Activated CD8-positive, alpha-beta memory T cell treated with anti-CD3 and anti-CD28 coated beads, Interleukin-2, amount 10 ng/mL, durations not matched to agents 7 days and 5 days (primary cell): ENCODE results near the gene NTN3. TPM values are rescaled to one million over a fixed set of nuclear protein-coding genes. Genes with fewer than 3 reads are reported as not detected.

Experiments
- ATAC-seq: fragments of 150-1000 bp; cut with Tn5 transposase; one replicate; pipeline ENCODE4 v1.10.0; 2021; ENCODE audit warnings: moderate library complexity
- CTCF ChIA-PET: fragments of 350-600 bp; sonication (Branson Sonifier 250); formaldehyde crosslinking; loops from one replicate; lab custom pipeline; 2021; ENCODE audit warnings: antibody characterized with exemption; lab: Charles Lee
- DNase-seq: peaks from one replicate; pipeline ENCODE4 v3.0.0-alpha.2; 2020
- H3K27ac Mint-ChIP-seq: one replicate; pipeline ENCODE4 v1.8.0; 2021; ENCODE audit warnings: mild to moderate bottlenecking, mixed read lengths
- H3K27me3 Mint-ChIP-seq: one replicate; pipeline ENCODE4 v1.8.0; 2021; ENCODE audit warnings: mixed read lengths
- H3K36me3 Mint-ChIP-seq: one replicate; pipeline ENCODE4 v1.8.0; 2021; ENCODE audit warnings: mild to moderate bottlenecking, mixed read lengths
- H3K4me1 Mint-ChIP-seq: one replicate; pipeline ENCODE4 v1.8.0; 2021; ENCODE audit warnings: mixed read lengths
- H3K4me3 Mint-ChIP-seq: one replicate; pipeline ENCODE4 v1.8.0; 2021; ENCODE audit warnings: mild to moderate bottlenecking, moderate library complexity, mixed read lengths
- H3K9me3 Mint-ChIP-seq: one replicate; pipeline ENCODE4 v1.8.0; 2022; ENCODE audit warnings: low read depth, mixed read lengths
- total RNA-seq, 2 experiments: library from RNA; stranded (reverse); gene quantifications; one replicate each; pipeline ENCODE4 v1.2.3, GENCODE V29; 2021

Gene NTN3
- total RNA-seq, 2 experiments from 2014 or later, result not detected

GRCh38 chr16:2450535-2450934 lies 20.6 kb upstream of the NTN3 start:
- Mint-ChIP-seq H3K9me3 (no peaks in the 10 kb centered on the region), H3K4me3 (no peak overlapping the region), H3K4me1 (no peaks in the 10 kb centered on the region), H3K27ac (no peak overlapping the region), H3K36me3 (peaks cover 59% of the 10 kb centered on the region), H3K27me3 (no peaks in the 10 kb centered on the region)
- CTCF ChIA-PET, result interaction anchor here (1.1 kb wide), 1 partner anchor 51 kb away, joined by 4 read pairs; no protein-coding TSS in a partner anchor
- ATAC-seq, result no peak
- no peak for DNase-seq

- DNase-seq (no peak), ATAC-seq (no peak)
- no peaks in the 10 kb centered on the region for H3K4me1 Mint-ChIP-seq
- no peak overlapping the region for H3K27ac Mint-ChIP-seq
- CTCF ChIA-PET, result interaction anchor here (1.1 kb wide), 1 partner anchor 50 kb away, joined by 4 read pairs; no protein-coding TSS in a partner anchor
- H3K9me3 Mint-ChIP-seq, result no peaks in the 10 kb centered on the region
- no peaks in the 10 kb centered on the region for H3K27me3 Mint-ChIP-seq
- H3K4me3 Mint-ChIP-seq, result no peak overlapping the region
- H3K36me3 Mint-ChIP-seq, result peaks cover 61% of the 10 kb centered on the region
These were observed 20.1 kb upstream of the NTN3 start for GRCh38 chr16:2450975-2451381.

- no peak for DNase-seq
- CTCF ChIA-PET, result interaction anchor here (0.7 kb wide), 1 partner anchor 67 kb away, joined by 3 read pairs; no protein-coding TSS in a partner anchor
- H3K4me1 Mint-ChIP-seq, result no peaks in the 10 kb centered on the region
- no peak overlapping the region for H3K4me3 Mint-ChIP-seq
- no peaks in the 10 kb centered on the region for H3K9me3 Mint-ChIP-seq
- H3K27ac Mint-ChIP-seq, result no peak overlapping the region
- H3K36me3 Mint-ChIP-seq, result peaks cover 61% of the 10 kb centered on the region
- ATAC-seq, result no peak
- no peaks in the 10 kb centered on the region for H3K27me3 Mint-ChIP-seq
These were observed 19.2 kb upstream of the NTN3 start for GRCh38 chr16:2451851-2452320.

GRCh38 chr16:2452650-2453049 lies 18.4 kb upstream of the NTN3 start:
- Mint-ChIP-seq H3K9me3 (no peaks in the 10 kb centered on the region), H3K36me3 (peaks cover 60% of the 10 kb centered on the region), H3K4me3 (no peak overlapping the region), H3K27ac (no peak overlapping the region), H3K4me1 (no peaks in the 10 kb centered on the region), H3K27me3 (no peaks in the 10 kb centered on the region)
- DNase-seq (no peak), ATAC-seq (no peak)
- CTCF ChIA-PET, result interaction anchor here (0.7 kb wide), 1 partner anchor 68 kb away, joined by 3 read pairs; no protein-coding TSS in a partner anchor

DNA sequence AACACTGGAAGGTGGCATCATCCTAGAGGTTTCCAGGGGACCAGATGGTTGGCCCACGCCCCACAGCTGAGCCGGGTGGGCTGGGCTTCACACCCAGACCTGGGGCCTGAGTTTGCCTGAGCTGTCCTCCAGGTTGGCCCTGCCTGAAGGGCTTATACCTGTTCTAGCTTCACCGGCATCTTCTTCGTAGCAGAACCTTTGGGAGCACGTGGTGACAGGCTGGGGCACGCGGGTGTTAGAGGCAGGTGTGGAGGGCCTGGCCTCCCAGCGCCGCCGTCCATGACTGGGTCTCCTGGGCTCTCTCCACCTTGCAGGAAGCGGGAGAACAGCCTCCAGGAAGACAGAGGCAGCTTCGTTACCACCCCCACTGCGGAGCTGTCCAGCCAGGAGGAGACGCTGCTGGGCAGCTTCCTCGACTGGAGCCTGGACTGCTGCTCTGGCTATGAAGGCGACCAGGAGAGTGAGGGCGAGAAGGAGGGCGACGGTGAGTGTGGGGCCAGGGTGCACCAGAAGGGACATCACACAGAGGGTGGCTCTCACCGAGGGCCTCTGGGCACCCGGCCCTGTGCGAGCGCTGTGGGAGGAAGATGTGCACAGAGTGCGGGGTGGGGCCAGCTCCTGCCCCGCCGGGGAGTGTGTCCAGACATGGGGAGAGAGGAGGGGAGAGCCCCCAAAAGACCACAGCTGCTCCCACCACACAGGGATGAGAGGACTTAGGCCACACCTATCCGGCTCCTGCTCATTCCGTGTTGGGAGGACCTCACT lies 15.8 kb upstream of the NTN3 start:
- H3K36me3 Mint-ChIP-seq, result peaks cover 45% of the 10 kb centered on the region
- ATAC-seq, result no peak
- H3K27me3 Mint-ChIP-seq, result no peaks in the 10 kb centered on the region
- peaks cover 15% of the 10 kb centered on the region for H3K4me1 Mint-ChIP-seq
- CTCF ChIA-PET, result interaction anchor here (0.7 kb wide), 1 partner anchor 46 kb away, joined by 3 read pairs; no protein-coding TSS in a partner anchor
- no peak overlapping the region for H3K4me3 Mint-ChIP-seq
- H3K27ac Mint-ChIP-seq, result no peak overlapping the region
- DNase-seq, result no peak
- H3K9me3 Mint-ChIP-seq, result no peaks in the 10 kb centered on the region

GRCh38 chr16:2456551-2457153 lies 14.4 kb upstream of the NTN3 start:
- H3K9me3 Mint-ChIP-seq, result no peaks in the 10 kb centered on the region
- H3K36me3 Mint-ChIP-seq, result peaks cover 39% of the 10 kb centered on the region
- DNase-seq, result no peak
- no peak overlapping the region for H3K27ac Mint-ChIP-seq
- no peak for ATAC-seq
- no peak overlapping the region for H3K4me3 Mint-ChIP-seq
- CTCF ChIA-PET, result no interaction called here
- H3K4me1 Mint-ChIP-seq, result peaks cover 21% of the 10 kb centered on the region
- H3K27me3 Mint-ChIP-seq, result no peaks in the 10 kb centered on the region

- Mint-ChIP-seq H3K36me3 (peaks cover 33% of the 10 kb centered on the region), H3K4me3 (no peak overlapping the region), H3K4me1 (peaks cover 21% of the 10 kb centered on the region), H3K27ac (no peak overlapping the region), H3K9me3 (no peaks in the 10 kb centered on the region), H3K27me3 (no peaks in the 10 kb centered on the region)
- no peak for ATAC-seq
- CTCF ChIA-PET, result no interaction called here
- DNase-seq, result no peak
These were observed 13.8 kb upstream of the NTN3 start for GRCh38 chr16:2457267-2457666.

GRCh38 chr16:2457946-2458345 lies 13.2 kb upstream of the NTN3 start:
- H3K27ac Mint-ChIP-seq, result no peak overlapping the region
- no peak for ATAC-seq
- H3K9me3 Mint-ChIP-seq, result no peaks in the 10 kb centered on the region
- peaks cover 26% of the 10 kb centered on the region for H3K36me3 Mint-ChIP-seq
- no peak for DNase-seq
- CTCF ChIA-PET, result interaction anchor here (0.9 to 1.1 kb wide), 2 partner anchors 11 to 118 kb away, joined by 3 read pairs; partner anchors contain the start of gene ABCA3
- no peaks in the 10 kb centered on the region for H3K27me3 Mint-ChIP-seq
- H3K4me1 Mint-ChIP-seq, result peaks cover 21% of the 10 kb centered on the region
- no peak overlapping the region for H3K4me3 Mint-ChIP-seq

DNA sequence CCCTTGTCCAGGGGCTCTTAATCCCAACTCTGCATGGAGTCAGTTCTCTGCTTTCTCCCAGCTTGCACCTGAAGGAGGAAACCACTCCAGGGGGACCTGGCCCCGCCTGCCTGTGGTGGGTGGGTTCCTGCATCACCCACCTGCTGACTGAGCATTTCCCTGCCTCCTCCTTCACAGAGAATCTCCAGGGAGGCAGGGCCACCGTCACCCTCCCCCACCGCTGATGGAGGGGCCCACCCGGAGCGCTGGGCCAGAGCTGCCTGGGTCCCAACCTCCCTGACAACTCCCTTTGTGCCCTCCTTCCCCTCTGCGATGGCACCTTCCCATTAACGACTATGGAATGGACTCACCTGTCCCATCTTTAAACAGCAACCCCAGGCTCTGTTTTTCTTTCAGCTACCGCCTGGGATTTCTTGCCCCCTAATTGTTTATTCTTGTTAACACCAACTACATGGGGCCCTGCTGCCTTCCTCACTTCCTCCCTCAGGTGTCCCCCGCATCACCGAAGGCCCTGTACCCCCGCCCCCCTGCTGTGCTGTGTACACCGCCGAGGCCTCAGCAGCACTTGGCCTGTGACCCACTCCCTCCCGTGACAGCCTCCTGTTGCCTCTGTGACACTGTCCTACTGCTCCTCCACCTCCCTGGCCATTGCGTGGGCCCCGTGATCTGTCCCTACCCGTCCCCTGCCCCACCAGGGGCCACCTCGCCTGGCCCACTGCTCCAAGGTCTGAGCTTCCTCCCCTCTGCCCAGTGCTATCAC lies 12.0 kb upstream of the NTN3 start:
- H3K9me3 Mint-ChIP-seq, result no peaks in the 10 kb centered on the region
- H3K4me1 Mint-ChIP-seq, result peaks cover 21% of the 10 kb centered on the region
- no peak for ATAC-seq
- CTCF ChIA-PET, result interaction anchor here (0.9 to 1.9 kb wide), 8 partner anchors 9 to 119 kb away, joined by 3 to 12 read pairs (median 4); partner anchors contain the start of genes ABCA3 and TBC1D24
- H3K36me3 Mint-ChIP-seq, result peaks cover 18% of the 10 kb centered on the region
- peak overlapping the region; percentile 73 for H3K27ac Mint-ChIP-seq
- peak; percentile 40 for DNase-seq
- peak overlapping the region; percentile 73 for H3K4me3 Mint-ChIP-seq
- H3K27me3 Mint-ChIP-seq, result no peaks in the 10 kb centered on the region

GRCh38 chr16:2459647-2460390 lies 11.3 kb upstream of the NTN3 start, which contains the start of gene TEDC2:
TEDC2 (plus strand) TSS chr16:2460109; CDS start chr16:2460145, 36 bp downstream.
- peaks cover 21% of the 10 kb centered on the region for H3K4me1 Mint-ChIP-seq
- peaks cover 18% of the 10 kb centered on the region for H3K36me3 Mint-ChIP-seq
- no peaks in the 10 kb centered on the region for H3K27me3 Mint-ChIP-seq
- peak within 1 kb of the TSS; percentile 73 for H3K27ac Mint-ChIP-seq
- peak within 1 kb of the TSS; percentile 73 for H3K4me3 Mint-ChIP-seq
- CTCF ChIA-PET, result interaction anchor here (1.0 to 1.9 kb wide), 6 partner anchors 9 to 41 kb away, joined by 3 to 12 read pairs (median 6); partner anchors contain the start of gene TBC1D24
- ATAC-seq, result peak; percentile 98
- DNase-seq, result peak; percentile 98
- H3K9me3 Mint-ChIP-seq, result no peaks in the 10 kb centered on the region

- CTCF ChIA-PET, result interaction anchor here (1.0 to 1.9 kb wide), 5 partner anchors 8 to 40 kb away, joined by 3 to 12 read pairs (median 6); partner anchors contain the start of gene TBC1D24
These were observed 10.7 kb upstream of the NTN3 start for GRCh38 chr16:2460391-2460713.

GRCh38 chr16:2460916-2461315 lies 10.2 kb upstream of the NTN3 start:
- Mint-ChIP-seq H3K4me3 (peak overlapping the region; percentile 63), H3K4me1 (peaks cover 21% of the 10 kb centered on the region), H3K9me3 (no peaks in the 10 kb centered on the region), H3K36me3 (peaks cover 11% of the 10 kb centered on the region), H3K27me3 (no peaks in the 10 kb centered on the region), H3K27ac (no peak overlapping the region)
- no peak for DNase-seq
- CTCF ChIA-PET, result interaction anchor here (1.4 to 1.9 kb wide), 4 partner anchors 7 to 40 kb away, joined by 3 to 6 read pairs (median 6); partner anchors contain the start of gene TBC1D24
- ATAC-seq, result no peak

More at GRCh38 chr16:2460391-2460713, 10.7 kb upstream of the NTN3 start:
- DNase-seq (no peak), ATAC-seq (no peak)
- H3K27ac Mint-ChIP-seq, result no peak overlapping the region
- no peaks in the 10 kb centered on the region for H3K9me3 Mint-ChIP-seq
- H3K4me3 Mint-ChIP-seq, result peak overlapping the region; percentile 73
- H3K4me1 Mint-ChIP-seq, result peaks cover 21% of the 10 kb centered on the region
- H3K27me3 Mint-ChIP-seq, result no peaks in the 10 kb centered on the region
- peaks cover 15% of the 10 kb centered on the region for H3K36me3 Mint-ChIP-seq
